Measurements from ENCODE around the gene TAF1.

- TF ChIP-seq GLIS3 (CRISPR knock-in tag; IDR thresholded peaks at IDR 0.05) (no peak), PPARA (CRISPR knock-in tag; IDR thresholded peaks at IDR 0.05; ENCODE audit: borderline replicate concordance) (no peak), RARB (CRISPR knock-in tag; IDR thresholded peaks at IDR 0.05) (no peak), OSR1 (CRISPR knock-in tag; IDR thresholded peaks at IDR 0.05) (no peak), ESRRG (CRISPR knock-in tag; IDR thresholded peaks at IDR 0.05) (no peak), ARNTL (CRISPR knock-in tag; IDR thresholded peaks at IDR 0.05; ENCODE audit: borderline replicate concordance, low read depth) (no peak), ISL1 (CRISPR knock-in tag; IDR thresholded peaks at IDR 0.05) (no peak)
Observed at GRCh38 chrX:71496476-71496875, 130.3 kb downstream of the TAF1 start.

All from SK-N-SH treated with all-trans-retinoic acid at 6 μM for 48 hours (cell line).